Kidney epithelial cell (primary cell): ENCODE results near the gene RAI1. TPM values are rescaled to one million over a fixed set of nuclear protein-coding genes. Genes with fewer than 3 reads are reported as not detected.

Source experiments
- DNase-seq: peaks from one replicate; pipeline ENCODE4 v3.0.0-alpha.2; 2010; ENCODE audit warnings: low read depth
- H3K27me3 ChIP-seq: 2 replicates; pipeline ENCODE4 v1.6.0; 2011; ENCODE audit warnings: low read length; ENCODE audit not compliant: control insufficient read depth, insufficient read depth
- H3K36me3 ChIP-seq: 2 replicates; pipeline ENCODE4 v1.5.1; 2011; ENCODE audit warnings: low read length; ENCODE audit not compliant: control insufficient read depth, insufficient read depth
- H3K4me3 ChIP-seq: 2 replicates; pipeline ENCODE4 v1.5.1; 2011; ENCODE audit warnings: low read depth, mild to moderate bottlenecking, control low read depth, low read length
- CTCF ChIP-seq: IDR thresholded peaks from 2 replicates; pipeline ENCODE4 v1.5.1; 2011; ENCODE audit warnings: mild to moderate bottlenecking, moderate library complexity, low read length, control low read depth, inconsistent platforms; ENCODE audit not compliant: insufficient read depth, poor library complexity, severe bottlenecking
- total RNA-seq: library from RNA; depleted of rRNA; stranded (reverse); fragments of >200 nt; gene quantifications from 2 replicates; pipeline ENCODE4 v1.2.3, GENCODE V29; 2015

RAI1 gene
- total RNA-seq, 1 donor from 2014 or later = 31.3 TPM

- no peak for DNase-seq
- no peaks in the 10 kb centered on the region for H3K36me3 ChIP-seq
- no peak for TF ChIP-seq CTCF
Measured at GRCh38 chr17:17760350-17760749, 79.1 kb downstream of the RAI1 start.

GRCh38 chr17:17760872-17761550 is 79.8 kb downstream of the RAI1 start:
- TF ChIP-seq CTCF = no peak
- no peaks in the 10 kb centered on the region for H3K27me3 ChIP-seq
- no peak for DNase-seq
- H3K4me3 ChIP-seq = no peak overlapping the region
- no peaks in the 10 kb centered on the region for H3K36me3 ChIP-seq

More at GRCh38 chr17:17760350-17760749, 79.1 kb downstream of the RAI1 start:
- Histone ChIP-seq H3K4me3 (no peak overlapping the region), H3K27me3 (no peaks in the 10 kb centered on the region)

GRCh38 chr17:17761894-17762743 is 80.9 kb downstream of the RAI1 start:
- DNase-seq = no peak
- H3K4me3 ChIP-seq = no peak overlapping the region
- no peaks in the 10 kb centered on the region for H3K27me3 ChIP-seq
- TF ChIP-seq CTCF = no peak
- H3K36me3 ChIP-seq = no peaks in the 10 kb centered on the region

- Histone ChIP-seq H3K4me3 (no peak overlapping the region), H3K36me3 (no peaks in the 10 kb centered on the region), H3K27me3 (no peaks in the 10 kb centered on the region)
- TF ChIP-seq CTCF = no peak
- DNase-seq = no peak
Measured at GRCh38 chr17:17762744-17763105, 81.5 kb downstream of the RAI1 start.

- H3K4me3 ChIP-seq = no peak overlapping the region
- no peak for DNase-seq
- H3K27me3 ChIP-seq = no peaks in the 10 kb centered on the region
- H3K36me3 ChIP-seq = no peaks in the 10 kb centered on the region
- TF ChIP-seq CTCF = no peak
Measured at GRCh38 chr17:17763136-17763535, 81.9 kb downstream of the RAI1 start.
